ENCODE data around the gene MEIOB.

- TF ChIP-seq POU2F2 (IDR thresholded peaks at IDR 0.05; ENCODE audit: low read depth, low read length), result no peak
- TF ChIP-seq POLR2A (IDR thresholded peaks at IDR 0.05; ENCODE audit: low read depth, low read length), result no peak
- no peak for TF ChIP-seq POLR2AphosphoS5 (IDR thresholded peaks at IDR 0.05; ENCODE audit: low read depth, low read length)
- no peak for TF ChIP-seq TAF1 (IDR thresholded peaks at IDR 0.05; ENCODE audit: low read depth, low read length)
These were observed 10.2 kb downstream of the MEIOB start for GRCh38 chr16:1861730-1862129.
